HG03025 (cell line): ENCODE results near the gene BAZ2B.

ENCODE experiments used
- ATAC-seq: cut with Tn5 transposase; IDR thresholded peaks from one replicate; pipeline ENCODE4 v1.9.1; 2021; ENCODE audit warnings: mild to moderate bottlenecking, moderate library complexity; ENCODE audit not compliant: unreplicated experiment, low FRiP score

Gene BAZ2B

GRCh38 chr2:159484532-159484931, 131.8 kb downstream of the BAZ2B start:
- ATAC-seq: no peak

DNA sequence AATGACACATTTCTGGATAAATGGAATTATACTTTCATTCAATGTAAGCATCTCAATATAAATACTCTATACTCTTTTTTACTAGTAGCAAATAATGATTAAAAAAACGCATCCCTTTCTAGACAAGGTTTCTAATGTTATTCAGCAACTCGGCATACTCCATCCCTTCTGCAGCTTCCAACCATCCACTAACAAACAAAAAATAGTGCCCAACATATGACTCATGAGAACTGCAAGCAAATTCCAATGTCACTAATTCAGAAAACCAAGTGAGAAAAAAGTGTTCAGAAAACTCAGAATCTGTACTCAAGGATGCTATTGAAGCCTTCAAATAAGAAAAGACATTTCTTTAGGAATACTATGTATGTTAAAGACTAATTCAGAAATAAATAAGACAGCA, 140.0 kb downstream of the BAZ2B start:
- no peak for ATAC-seq

GRCh38 chr2:159475793-159476192, 140.6 kb downstream of the BAZ2B start:
- ATAC-seq: no peak

DNA sequence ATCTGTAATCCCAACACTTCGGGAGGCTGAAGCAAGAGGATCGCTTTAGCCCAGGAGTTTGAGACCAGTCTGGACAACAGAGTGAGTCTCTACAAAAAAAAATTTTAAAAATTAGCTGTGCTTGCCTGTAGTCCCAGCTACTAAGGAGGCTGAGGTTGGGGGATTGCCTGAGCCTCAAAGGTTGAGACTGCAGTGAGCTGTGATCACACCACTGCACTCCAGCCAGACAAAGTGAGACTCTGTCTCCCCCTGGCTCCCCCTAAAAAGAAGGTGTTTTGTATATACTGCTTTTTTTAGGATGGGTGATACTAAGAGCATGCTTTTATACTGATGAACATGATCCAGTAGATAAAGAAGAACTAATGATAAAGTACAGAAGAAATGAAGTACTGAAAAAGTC, 145.0 kb downstream of the BAZ2B start:
- no peak for ATAC-seq

DNA sequence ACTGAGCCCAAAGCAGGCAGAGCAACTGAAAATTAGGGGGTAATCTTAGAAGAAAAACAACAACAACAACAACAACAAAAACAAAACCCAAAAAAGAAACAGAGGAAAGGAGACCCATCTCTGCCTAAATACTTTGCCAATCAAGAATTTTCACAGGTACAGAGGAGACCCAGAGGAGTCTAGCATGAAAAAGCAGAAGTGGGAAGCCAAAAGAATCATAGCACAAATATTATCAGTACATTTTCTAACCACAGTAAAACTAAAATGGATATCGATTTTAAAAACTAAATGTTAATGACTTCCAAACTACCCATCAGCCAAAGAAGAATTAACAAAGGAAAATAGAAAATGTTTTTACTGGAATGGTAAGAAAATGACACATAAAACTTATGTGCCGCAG, 148.1 kb downstream of the BAZ2B start:
- no peak for ATAC-seq

- no peak for ATAC-seq
Observed at GRCh38 chr2:159462961-159463360, 153.4 kb downstream of the BAZ2B start.

DNA sequence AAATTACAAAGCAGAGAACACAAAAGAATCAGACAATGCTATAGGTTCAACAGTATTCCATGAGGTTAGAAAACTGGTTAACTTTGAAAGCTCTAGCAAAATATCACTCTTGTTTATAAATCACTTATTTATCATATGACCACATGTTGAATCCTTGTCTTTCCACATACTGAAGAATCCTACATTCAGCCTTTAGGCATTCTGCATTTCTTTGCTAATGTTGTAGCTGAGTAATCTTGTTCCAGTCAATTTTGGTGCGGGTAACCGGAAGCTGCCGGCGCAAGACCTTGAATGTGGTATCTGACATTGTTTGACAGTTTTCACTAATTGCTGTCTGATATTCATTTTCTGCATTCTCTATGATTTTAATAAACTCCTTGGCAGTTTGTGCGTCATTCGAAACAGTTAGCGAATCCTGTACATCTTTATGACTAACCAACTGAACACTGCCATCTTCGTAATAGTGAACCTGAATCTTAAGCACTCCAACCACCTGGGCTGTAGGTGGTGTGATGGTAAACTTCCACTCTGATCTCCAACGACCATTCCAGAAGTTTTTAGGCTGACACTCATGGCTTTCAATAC, 154.1 kb downstream of the BAZ2B start:
- no peak for ATAC-seq

GRCh38 chr2:159461076-159461475, 155.3 kb downstream of the BAZ2B start:
- no peak for ATAC-seq

GRCh38 chr2:159460227-159460626, 156.1 kb downstream of the BAZ2B start:
- ATAC-seq: no peak

GRCh38 chr2:159459279-159459678, 157.1 kb downstream of the BAZ2B start:
- ATAC-seq: no peak

DNA sequence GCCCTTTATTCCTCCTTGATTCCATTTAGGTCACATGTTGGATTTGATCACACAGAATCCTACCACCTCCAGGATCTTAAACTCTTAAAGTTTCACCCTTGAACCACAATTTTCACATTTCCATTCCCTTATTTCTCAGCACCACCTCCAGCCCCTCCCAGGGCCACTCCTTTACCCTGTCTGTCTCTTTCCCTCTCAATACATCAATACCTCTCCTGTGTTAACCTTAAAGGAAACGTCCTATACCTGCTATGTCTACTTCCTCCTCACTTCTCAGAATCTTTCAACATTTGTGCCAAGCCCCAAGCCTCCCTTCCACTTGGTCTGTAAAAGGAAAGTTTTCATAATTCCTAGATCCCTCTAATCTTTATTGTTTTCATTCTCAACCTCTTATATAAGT, 158.8 kb downstream of the BAZ2B start:
- ATAC-seq: no peak

- ATAC-seq: no peak
Observed at GRCh38 chr2:159456500-159457426, 159.6 kb downstream of the BAZ2B start.

DNA sequence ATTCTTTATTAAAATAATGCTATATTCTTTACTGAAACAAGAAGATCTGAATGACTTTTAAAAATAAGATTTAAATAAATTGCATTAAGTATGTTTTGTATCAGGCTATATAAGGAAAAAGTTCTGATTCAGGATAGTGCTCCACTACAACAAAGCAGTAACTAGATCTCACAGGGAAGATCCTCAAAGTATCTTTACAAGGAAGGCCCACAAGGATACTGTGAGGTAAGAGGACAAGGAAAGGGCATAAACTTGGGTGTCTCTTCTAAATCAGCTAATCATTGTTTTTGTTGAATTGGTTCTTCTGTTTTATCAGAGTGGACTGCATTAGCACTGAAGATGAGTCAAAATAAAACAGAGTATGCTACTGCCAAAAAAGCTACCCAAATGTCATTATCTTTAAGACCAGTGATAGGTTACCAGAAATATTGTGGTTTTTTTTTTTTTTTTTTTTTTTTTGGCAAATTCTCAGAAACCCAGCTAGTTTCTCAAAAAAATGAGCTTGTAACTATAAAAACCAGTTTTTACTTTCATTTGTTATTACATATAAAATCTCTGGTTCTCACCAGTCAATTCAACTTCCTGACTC, 160.9 kb downstream of the BAZ2B start:
- ATAC-seq: no peak

DNA sequence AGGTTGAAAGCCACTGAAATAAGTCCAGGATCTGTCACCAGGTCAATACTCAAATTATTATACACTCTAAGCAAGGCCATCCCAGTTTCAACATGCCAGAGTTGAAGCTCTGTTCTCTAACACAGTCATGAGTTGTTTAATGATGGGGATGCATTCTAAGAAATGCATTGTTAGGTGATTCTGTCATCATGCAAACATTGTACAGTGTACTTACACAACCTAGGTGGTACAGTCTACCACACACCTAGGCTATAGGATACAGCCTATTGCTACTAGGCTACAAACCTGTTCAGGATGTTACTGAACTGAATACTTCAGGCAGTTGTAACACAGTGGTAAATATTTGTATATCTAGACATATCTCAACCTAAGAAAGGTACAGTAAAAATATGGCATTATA, 162.2 kb downstream of the BAZ2B start:
- no peak for ATAC-seq

- no peak for ATAC-seq
Observed at GRCh38 chr2:159450180-159450579, 166.2 kb downstream of the BAZ2B start.

DNA sequence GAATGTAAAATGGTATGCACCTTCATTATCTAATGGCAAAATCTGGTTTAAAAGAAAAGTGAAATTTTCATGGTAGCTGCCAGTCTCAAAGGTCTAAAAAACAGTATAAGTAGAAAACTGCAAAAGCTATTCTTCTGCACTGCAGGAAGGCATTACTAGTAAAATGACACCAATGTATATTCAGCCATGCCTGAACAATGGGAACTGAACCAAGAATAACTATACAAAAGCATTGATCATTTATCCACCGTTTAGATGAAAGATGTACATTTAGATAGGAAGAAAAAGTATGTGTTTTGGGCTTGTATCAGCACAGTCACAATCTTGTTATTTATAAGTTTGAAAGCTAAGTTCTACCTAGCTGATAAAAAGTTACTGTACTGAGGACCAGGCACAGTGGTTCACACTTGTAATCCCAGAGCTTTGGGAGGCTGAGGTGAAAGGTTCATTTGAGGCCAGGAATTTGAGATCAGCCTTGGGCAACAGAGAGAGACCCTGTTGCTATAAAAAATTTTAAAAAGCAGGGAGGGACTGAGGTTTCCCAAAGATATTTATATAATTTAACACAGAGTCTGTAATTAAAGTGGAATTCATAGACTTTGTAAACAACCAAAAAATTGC, 166.7 kb downstream of the BAZ2B start:
- no peak for ATAC-seq

- ATAC-seq: no peak
Observed at GRCh38 chr2:159446817-159447216, 169.5 kb downstream of the BAZ2B start.

- no peak for ATAC-seq
Observed at GRCh38 chr2:159446201-159446600, 170.1 kb downstream of the BAZ2B start.

- ATAC-seq: no peak
Observed at GRCh38 chr2:159445307-159445706, 171.0 kb downstream of the BAZ2B start.

- no peak for ATAC-seq
Observed at GRCh38 chr2:159444754-159445153, 171.6 kb downstream of the BAZ2B start.

GRCh38 chr2:159442159-159442852, 174.0 kb downstream of the BAZ2B start:
- ATAC-seq: no peak
